HepG2 (cell line): Measurements from ENCODE around the gene ZG16. TPM values are rescaled to one million over a fixed set of nuclear protein-coding genes. Genes with fewer than 3 reads are reported as not detected.
A peak's percentile ranks its signal among the peaks of the same experiment; 100 is the strongest.

Source experiments
- AKNA ChIP-seq: sonication (generic); formaldehyde crosslinking; IDR thresholded peaks from 2 replicates; pipeline ENCODE4 v1.4.0; 2020; ENCODE audit warnings: missing genetic modification reagents, borderline replicate concordance
- HOXA7 ChIP-seq: sonication (generic); formaldehyde crosslinking; IDR thresholded peaks from 2 replicates; pipeline ENCODE4 v1.8.1; 2022; ENCODE audit warnings: mild to moderate bottlenecking, missing genetic modification reagents, moderate library complexity
- IKZF5 ChIP-seq: IDR thresholded peaks from 2 replicates; pipeline ENCODE4 v1.6.1; 2018; ENCODE audit warnings: missing genetic modification reagents, mild to moderate bottlenecking, missing compliant biosample characterization
- MXD1 ChIP-seq: sonication (generic); formaldehyde crosslinking; IDR thresholded peaks from 2 replicates; pipeline ENCODE4 v1.4.0; 2020; ENCODE audit warnings: mild to moderate bottlenecking, missing genetic modification reagents
- RXRA ChIP-seq: sonication (generic); formaldehyde crosslinking; IDR thresholded peaks from 2 replicates; pipeline ENCODE4 v1.5.1; 2020; ENCODE audit warnings: missing genetic modification reagents
- SP1 ChIP-seq, 2 experiments: fragments of 450-650 bp in 1 of 2; sonication (generic) in 1 of 2; formaldehyde crosslinking in 1 of 2; IDR thresholded peaks; 2 replicates each; pipeline versions ENCODE4 v1.4.0 to v1.6.1; 2016 to 2020; ENCODE audit warnings: missing genetic modification reagents in 1 of 2
- ZBTB21 ChIP-seq: sonication (generic); formaldehyde crosslinking; IDR thresholded peaks from 2 replicates; pipeline ENCODE4 v1.4.0; 2020; ENCODE audit warnings: missing genetic modification reagents
- ZBTB26 ChIP-seq: IDR thresholded peaks from 2 replicates; pipeline ENCODE4 v1.6.1; 2016; ENCODE audit warnings: missing compliant biosample characterization, missing genetic modification reagents, borderline replicate concordance
- ZBTB7B ChIP-seq: sonication (generic); formaldehyde crosslinking; IDR thresholded peaks from 2 replicates; pipeline ENCODE4 v1.4.0; 2020; ENCODE audit warnings: missing genetic modification reagents
- ZFP91 ChIP-seq: sonication (generic); formaldehyde crosslinking; IDR thresholded peaks from 2 replicates; pipeline ENCODE4 v1.9.0; 2022; ENCODE audit warnings: missing genetic modification reagents, mild to moderate bottlenecking, borderline replicate concordance
- ZNF460 ChIP-seq: sonication (generic); formaldehyde crosslinking; IDR thresholded peaks from 2 replicates; pipeline ENCODE4 v1.5.1; 2020; ENCODE audit warnings: missing genetic modification reagents, mild to moderate bottlenecking, borderline replicate concordance
- ZNF788 ChIP-seq: sonication (generic); formaldehyde crosslinking; IDR thresholded peaks from 2 replicates; pipeline ENCODE4 v1.5.0; 2020; ENCODE audit warnings: mild to moderate bottlenecking, missing genetic modification reagents, borderline replicate concordance
- polyA plus RNA-seq, 8 experiments: library from polyadenylated mRNA; depleted of rRNA in 3 of 8; stranded (reverse) in 7 of 8; unstranded in 1 of 8; fragments of >200 nt; fragmentation: Illumina TruSeq in 4 of 8; extraction: Trizol in 4 of 8; gene quantifications; 2 replicates each; pipeline versions ENCODE4 v1.2.1 to v1.2.3, GENCODE V29; 2011 to 2016; ENCODE audit warnings: low read depth in 4 of 8, missing spikeins in 1 of 8, mixed read lengths in 1 of 8; ENCODE audit not compliant: insufficient read depth in 1 of 8
- total RNA-seq, 5 experiments: library from RNA; depleted of rRNA; stranded (reverse); fragments of >200 nt; fragmentation: Illumina TruSeq; extraction: Trizol; gene quantifications; 2 replicates each; pipeline ENCODE4 v1.2.3, GENCODE V29; 2016; ENCODE audit warnings: low read depth in 1 of 5
- TF ChIP-seq, protein P1 (sequence below): sonication (generic); formaldehyde crosslinking; IDR thresholded peaks from 2 replicates; pipeline ENCODE4 v1.5.1; 2020; ENCODE audit warnings: missing genetic modification reagents, mild to moderate bottlenecking, borderline replicate concordance
- TF ChIP-seq, protein P2 (sequence below): sonication (generic); formaldehyde crosslinking; IDR thresholded peaks from 2 replicates; pipeline ENCODE4 v1.4.0; 2020; ENCODE audit warnings: missing genetic modification reagents, borderline replicate concordance

The ZG16 gene
- total and polyA plus RNA-seq, 2 of the 13 experiments (the other 11 are each of a cell fraction or from before 2014, with no cell fraction given), result 0.04 to 0.07 TPM

DNA sequence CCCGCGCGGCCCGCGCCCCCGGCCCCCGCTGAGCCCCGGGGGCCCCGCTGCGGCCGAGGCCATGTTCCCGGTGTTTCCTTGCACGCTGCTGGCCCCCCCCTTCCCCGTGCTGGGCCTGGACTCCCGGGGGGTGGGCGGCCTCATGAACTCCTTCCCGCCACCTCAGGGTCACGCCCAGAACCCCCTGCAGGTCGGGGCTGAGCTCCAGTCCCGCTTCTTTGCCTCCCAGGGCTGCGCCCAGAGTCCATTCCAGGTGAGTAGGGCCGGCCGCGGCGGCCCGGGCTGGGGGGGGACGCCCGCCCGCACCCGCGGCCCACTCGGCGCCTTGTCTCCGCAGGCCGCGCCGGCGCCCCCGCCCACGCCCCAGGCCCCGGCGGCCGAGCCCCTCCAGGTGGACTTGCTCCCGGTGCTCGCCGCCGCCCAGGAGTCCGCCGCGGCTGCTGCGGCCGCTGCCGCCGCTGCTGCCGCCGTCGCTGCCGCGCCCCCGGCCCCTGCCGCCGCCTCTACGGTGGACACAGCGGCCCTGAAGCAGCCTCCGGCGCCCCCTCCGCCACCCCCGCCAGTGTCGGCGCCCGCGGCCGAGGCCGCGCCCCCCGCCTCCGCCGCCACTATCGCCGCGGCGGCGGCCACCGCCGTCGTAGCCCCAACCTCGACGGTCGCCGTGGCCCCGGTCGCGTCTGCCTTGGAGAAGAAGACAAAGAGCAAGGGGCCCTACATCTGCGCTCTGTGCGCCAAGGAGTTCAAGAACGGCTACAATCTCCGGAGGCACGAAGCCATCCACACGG, 28.8 kb downstream of the ZG16 start (continued):
- no peak for TF ChIP-seq ZFP91 (CRISPR knock-in tag)
- no peak for TF ChIP-seq ZNF788 (CRISPR knock-in tag)
- peak; percentile 60; the same call in 1 of the 2 replicates for TF ChIP-seq MXD1 (CRISPR knock-in tag)
- 0 out of 2 replicates have a peak, but pooled peaks have one; percentile 23 for TF ChIP-seq ZBTB7B
- no peak for TF ChIP-seq ZBTB26
- no peak for TF ChIP-seq ZBTB21
- no peak for TF ChIP-seq HOXA7
- no peak for TF ChIP-seq AKNA
- TF ChIP-seq, protein P1, sequence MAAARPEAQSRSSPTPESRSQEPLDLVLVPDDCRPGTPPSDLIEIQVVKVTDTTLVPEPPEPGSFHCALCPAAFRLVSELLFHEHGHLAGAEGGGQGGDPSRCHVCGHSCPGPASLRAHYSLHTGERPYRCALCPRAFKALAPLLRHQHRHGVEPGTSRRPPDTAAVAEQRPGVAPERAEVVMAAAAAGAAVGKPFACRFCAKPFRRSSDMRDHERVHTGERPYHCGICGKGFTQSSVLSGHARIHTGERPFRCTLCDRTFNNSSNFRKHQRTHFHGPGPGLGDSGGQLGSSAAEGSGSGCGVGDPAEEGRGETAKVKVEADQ (CRISPR knock-in tag), result no peak
- TF ChIP-seq IKZF5 (CRISPR knock-in tag), result peak; percentile 46; the same call in 1 of the 2 replicates
- TF ChIP-seq ZNF460, result no peak
- TF ChIP-seq SP1 (IDR thresholded peaks at IDR 0.05), result no peak
- TF ChIP-seq SP1 (CRISPR knock-in tag; IDR thresholded peaks at IDR 0.05), result peak; percentile 78
- TF ChIP-seq RXRA (CRISPR knock-in tag), result peak; percentile 52; the same call in 1 of the 2 replicates
- TF ChIP-seq, protein P2, sequence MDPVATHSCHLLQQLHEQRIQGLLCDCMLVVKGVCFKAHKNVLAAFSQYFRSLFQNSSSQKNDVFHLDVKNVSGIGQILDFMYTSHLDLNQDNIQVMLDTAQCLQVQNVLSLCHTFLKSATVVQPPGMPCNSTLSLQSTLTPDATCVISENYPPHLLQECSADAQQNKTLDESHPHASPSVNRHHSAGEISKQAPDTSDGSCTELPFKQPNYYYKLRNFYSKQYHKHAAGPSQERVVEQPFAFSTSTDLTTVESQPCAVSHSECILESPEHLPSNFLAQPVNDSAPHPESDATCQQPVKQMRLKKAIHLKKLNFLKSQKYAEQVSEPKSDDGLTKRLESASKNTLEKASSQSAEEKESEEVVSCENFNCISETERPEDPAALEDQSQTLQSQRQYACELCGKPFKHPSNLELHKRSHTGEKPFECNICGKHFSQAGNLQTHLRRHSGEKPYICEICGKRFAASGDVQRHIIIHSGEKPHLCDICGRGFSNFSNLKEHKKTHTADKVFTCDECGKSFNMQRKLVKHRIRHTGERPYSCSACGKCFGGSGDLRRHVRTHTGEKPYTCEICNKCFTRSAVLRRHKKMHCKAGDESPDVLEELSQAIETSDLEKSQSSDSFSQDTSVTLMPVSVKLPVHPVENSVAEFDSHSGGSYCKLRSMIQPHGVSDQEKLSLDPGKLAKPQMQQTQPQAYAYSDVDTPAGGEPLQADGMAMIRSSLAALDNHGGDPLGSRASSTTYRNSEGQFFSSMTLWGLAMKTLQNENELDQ, result no peak
